Activated T-cell treated with anti-CD3 and anti-CD28 coated beads, Interleukin-2, amount 50 U/mL, for 4 hours (primary cell): ENCODE data around the gene RPUSD1. TPM values are rescaled to one million over a fixed set of nuclear protein-coding genes. Genes with fewer than 3 reads are reported as not detected.
"Not testable (repeated sequence)": the region's sequence is repeated elsewhere in the genome, so short reads cannot be mapped to it uniquely, and the experiment has no call there.

Source experiments
- ATAC-seq, 2 donors: fragments of 200-7000 bp; cut with Tn5 transposase; one replicate each; pipeline ENCODE4 v1.10.0; 2021
- DNase-seq: peaks from one replicate; pipeline ENCODE4 v3.0.0-alpha.2; 2020
- H3K27me3 Mint-ChIP-seq: one replicate; pipeline ENCODE4 v1.8.0; 2021; ENCODE audit warnings: low read depth, mixed read lengths
- H3K36me3 Mint-ChIP-seq: one replicate; pipeline ENCODE4 v1.8.0; 2022; ENCODE audit warnings: mixed read lengths; ENCODE audit not compliant: insufficient read depth
- H3K4me1 Mint-ChIP-seq: one replicate; pipeline ENCODE4 v1.8.0; 2021; ENCODE audit warnings: low read depth, mixed read lengths
- H3K4me3 Mint-ChIP-seq: one replicate; pipeline ENCODE4 v1.8.0; 2021; ENCODE audit warnings: mild to moderate bottlenecking, moderate library complexity, mixed read lengths
- H3K9me3 Mint-ChIP-seq: one replicate; pipeline ENCODE4 v1.8.0; 2021; ENCODE audit warnings: mixed read lengths
- total RNA-seq, 3 donors: library from RNA; stranded (reverse); gene quantifications; one replicate each; pipeline ENCODE4 v1.2.1, GENCODE V29; 2021

The RPUSD1 gene
- total RNA-seq, 3 donors from 2014 or later = 72.3 to 99.0 (median 75.1) TPM

DNA sequence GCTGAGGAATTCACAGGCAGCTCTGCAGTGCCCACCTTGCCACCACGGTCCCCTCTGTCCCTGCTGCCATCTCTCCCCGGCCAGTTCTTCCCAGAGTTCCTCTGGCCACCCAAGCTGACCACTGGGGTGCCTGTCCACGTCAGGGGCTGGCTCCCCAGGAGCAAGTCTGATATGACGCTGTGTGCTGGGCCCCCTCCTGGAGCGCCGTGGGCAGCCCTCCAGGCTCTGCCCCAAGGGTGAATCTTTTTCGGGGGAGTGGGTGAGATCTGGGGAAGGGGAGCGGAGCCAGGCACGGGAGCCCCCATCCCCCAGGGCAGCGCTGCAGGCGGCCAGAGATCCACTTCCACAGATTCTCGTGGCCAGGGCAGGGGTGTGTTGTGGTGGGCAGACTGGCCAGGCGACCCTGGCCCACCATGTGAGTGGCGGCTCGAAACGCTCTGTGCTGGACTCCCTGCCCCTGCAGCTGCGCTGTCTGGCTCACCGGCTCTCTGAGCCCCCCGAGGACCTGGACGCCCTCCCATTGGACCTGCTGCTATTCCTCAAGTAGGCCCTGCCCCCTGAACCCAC is 23.9 kb downstream of the RPUSD1 start:
- Mint-ChIP-seq H3K9me3 (no peaks in the 10 kb centered on the region), H3K4me1 (no peaks in the 10 kb centered on the region), H3K36me3 (no peaks in the 10 kb centered on the region), H3K4me3 (no peak overlapping the region), H3K27me3 (no peaks in the 10 kb centered on the region)
- ATAC-seq (no peak), DNase-seq (no peak)

DNA sequence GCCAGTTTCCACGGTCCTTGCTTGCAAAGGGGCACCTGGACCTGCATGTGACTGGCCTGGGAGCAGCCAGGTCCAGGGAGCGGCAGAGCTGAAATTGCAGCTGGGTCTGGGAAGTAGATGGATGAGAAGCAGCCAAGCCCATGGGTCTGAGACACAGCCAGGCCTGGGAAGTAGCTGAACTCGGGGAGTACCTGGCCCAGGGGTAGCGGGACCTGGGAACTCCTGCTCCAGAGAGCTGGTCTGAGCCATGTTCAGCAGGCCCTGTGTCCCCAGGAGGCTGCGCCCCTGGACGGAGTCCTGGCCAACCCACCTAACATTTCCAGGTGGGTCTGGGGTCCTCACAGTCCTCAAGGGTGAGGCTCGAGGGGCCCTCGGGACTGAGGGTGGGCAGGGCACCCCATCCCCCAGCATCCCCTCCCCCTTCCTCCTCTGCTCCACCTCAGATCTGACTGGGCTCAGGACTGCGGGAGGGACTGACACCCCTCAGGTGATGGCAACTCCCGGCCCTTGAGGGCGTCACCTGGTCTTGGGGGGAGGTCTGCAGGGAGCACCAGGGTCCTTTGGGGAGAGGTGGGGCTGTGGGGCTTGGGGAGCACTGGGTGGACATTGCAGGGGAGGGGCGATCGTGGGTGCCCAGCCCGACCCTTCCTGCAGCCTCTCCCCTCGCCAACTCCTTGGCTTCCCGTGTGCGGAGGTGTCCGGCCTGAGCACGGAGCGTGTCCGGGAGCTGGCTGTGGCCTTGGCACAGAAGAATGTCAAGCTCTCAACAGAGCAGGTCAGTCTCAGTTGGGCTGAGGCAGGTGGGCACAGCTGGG is 24.6 kb downstream of the RPUSD1 start:
- no peak for ATAC-seq
- no peaks in the 10 kb centered on the region for H3K27me3 Mint-ChIP-seq

DNA sequence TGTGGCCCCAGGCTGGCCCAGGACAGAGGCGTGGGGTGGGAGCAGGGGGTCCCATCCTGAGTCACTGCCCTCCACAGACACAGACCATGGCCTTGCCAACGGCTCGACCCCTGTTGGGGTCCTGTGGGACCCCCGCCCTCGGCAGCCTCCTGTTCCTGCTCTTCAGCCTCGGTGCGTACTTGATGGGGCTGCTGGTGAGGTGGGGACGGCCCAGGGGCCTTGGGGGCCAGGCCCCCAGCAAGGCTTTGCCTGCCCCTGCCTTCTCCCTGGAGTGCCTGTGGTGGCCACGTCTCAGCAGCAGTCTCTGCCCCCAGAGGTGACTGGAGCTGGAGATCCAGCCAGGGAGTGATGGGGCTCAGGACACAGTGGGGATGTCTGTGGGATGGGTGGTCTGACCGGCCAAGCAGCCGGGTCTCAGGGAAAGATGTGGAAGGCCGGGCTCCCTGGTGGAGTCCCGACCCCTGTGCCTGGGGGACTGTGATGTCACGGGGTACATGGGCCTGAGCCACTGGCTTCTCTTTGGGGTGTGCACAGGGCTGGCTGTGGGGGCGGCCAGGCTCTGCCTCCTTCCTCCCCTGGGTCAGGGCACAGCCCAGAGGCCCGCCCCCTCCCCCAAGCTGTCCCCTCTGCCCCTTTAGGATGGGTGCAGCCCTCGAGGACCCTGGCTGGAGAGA is 25.4 kb downstream of the RPUSD1 start:
- no peak for DNase-seq
- ATAC-seq = no peak
- H3K9me3 Mint-ChIP-seq = no peaks in the 10 kb centered on the region
- no peaks in the 10 kb centered on the region for H3K36me3 Mint-ChIP-seq
- no peak overlapping the region for H3K4me3 Mint-ChIP-seq
- H3K27me3 Mint-ChIP-seq = no peaks in the 10 kb centered on the region
- no peaks in the 10 kb centered on the region for H3K4me1 Mint-ChIP-seq

More for the DNA sequence above, 24.6 kb downstream of the RPUSD1 start:
- Mint-ChIP-seq H3K9me3 (no peaks in the 10 kb centered on the region), H3K36me3 (no peaks in the 10 kb centered on the region), H3K4me3 (no peak overlapping the region), H3K4me1 (no peaks in the 10 kb centered on the region)
- DNase-seq = no peak

DNA sequence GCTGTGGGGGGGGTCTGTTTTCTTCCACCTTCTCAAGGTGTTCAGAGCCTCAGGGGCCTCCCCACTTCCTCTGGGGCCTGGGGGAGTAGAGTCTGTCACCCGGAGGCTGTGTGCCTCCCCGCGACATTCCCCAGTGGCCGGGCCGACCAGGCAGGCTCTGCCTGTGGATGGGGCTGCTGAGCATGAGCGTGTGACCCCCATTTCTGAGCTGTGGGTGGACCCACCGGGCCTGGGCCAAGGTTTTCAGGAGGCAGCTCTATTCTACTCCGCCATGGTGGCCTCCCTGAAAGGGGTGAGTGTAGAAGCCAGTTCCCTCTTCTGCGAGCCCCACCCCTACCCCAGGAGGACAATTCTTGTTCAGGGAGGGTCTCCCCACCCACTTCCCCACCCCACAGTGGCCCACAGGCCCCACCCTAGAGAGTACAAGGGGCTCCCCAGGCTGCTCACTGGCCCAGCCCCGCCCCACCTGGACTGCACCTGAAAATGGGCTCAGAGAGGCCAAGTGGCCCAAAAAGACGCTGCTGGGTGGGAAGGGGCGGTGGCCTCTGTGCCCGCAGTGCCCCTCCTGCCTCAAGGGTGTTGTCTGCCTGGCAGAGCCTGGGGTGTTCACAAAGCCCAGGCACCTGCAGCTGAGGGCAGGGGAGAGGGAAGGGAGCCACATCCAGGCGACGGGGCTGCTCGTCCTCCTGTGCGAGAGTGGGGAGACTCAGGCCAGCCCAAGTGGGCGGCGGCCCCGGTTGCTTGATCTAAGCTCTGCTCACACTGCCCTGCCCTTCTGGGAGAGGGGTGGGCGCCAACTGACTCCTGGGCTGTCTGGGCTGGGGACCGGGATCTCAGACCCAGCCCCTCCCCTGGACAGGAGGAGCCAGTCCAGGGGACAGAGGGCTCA is 26.3 kb downstream of the RPUSD1 start:
- H3K4me1 Mint-ChIP-seq = no peaks in the 10 kb centered on the region
- no peak for ATAC-seq
- H3K27me3 Mint-ChIP-seq = peaks cover 2% of the 10 kb centered on the region
- DNase-seq = no peak
- H3K9me3 Mint-ChIP-seq = no peaks in the 10 kb centered on the region
- no peaks in the 10 kb centered on the region for H3K36me3 Mint-ChIP-seq
- no peak overlapping the region for H3K4me3 Mint-ChIP-seq

DNA sequence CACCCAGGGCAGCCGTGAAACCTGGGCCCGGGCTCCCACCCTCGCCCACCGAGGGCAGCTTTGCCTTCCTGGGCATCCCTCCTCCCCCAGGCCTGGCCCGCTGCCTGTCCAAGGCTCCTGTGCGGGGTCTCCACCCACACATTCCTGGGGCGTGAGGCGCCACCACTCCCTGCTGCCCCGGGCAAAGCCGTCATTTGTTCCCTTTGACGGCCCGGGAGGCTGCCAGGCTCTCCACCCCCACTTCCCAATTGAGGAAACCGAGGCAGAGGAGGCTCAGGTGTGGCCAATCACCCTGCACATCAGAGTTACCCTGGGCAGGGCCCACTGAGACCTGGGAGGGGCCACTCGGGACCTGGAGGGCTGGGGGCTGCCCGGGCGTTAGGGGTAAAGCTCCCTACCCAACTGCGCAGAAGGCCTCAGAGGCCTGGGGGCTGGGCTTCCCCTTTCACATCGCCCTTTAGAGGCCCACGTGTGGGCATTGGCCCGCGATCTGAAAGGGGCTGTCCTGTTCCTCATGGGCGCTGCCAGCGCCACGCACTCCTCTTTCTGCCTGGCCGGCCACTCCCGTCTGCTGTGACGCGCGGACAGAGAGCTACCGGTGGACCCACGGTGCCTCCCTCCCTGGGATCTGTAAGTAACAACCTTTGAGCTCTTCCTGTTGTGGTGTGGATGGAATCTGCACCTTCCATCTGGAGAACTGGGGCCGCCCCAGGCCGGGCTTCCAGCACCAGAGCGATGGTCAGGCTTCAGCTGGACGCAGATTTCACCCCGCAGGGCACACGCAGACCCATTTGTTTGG is 27.4 kb downstream of the RPUSD1 start, which contains the start of gene MSLN:
Gene MSLN (plus strand): TSS at position 190 of the 799 bp plus-strand sequence. CDS start 1,947 bp downstream, outside the sequence.
- DNase-seq = no peak
- ATAC-seq = no peak
- Mint-ChIP-seq H3K9me3 (no peaks in the 10 kb centered on the region), H3K36me3 (no peaks in the 10 kb centered on the region), H3K4me1 (no peaks in the 10 kb centered on the region), H3K27me3 (peaks cover 2% of the 10 kb centered on the region), H3K4me3 (no peak within 1 kb of the TSS)

DNA sequence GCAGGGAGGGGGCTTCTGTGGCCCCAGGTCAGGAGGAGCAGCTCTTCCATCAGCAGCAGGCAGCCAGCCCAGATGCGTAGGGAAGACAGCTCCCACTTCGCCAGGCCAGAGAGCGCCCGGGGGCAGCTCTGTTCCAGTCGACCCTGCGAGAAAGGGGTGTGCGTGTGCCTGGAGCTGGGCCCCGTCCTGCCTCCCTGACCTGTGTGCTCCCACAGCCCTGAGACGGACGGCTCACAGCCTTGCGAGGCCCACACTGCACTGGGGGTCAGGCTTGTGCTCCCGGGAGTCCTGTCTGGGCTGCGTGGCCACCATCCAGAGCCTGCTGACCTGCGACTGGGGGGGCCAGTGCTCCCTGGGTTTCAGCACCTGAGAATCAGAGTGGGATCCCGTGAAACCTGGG is 28.1 kb downstream of the RPUSD1 start:
- H3K4me1 Mint-ChIP-seq = no peaks in the 10 kb centered on the region
- no peak overlapping the region for H3K4me3 Mint-ChIP-seq
- H3K36me3 Mint-ChIP-seq = no peaks in the 10 kb centered on the region
- H3K27me3 Mint-ChIP-seq = peaks cover 2% of the 10 kb centered on the region
- DNase-seq (no peak), ATAC-seq (no peak)
- no peaks in the 10 kb centered on the region for H3K9me3 Mint-ChIP-seq

DNA sequence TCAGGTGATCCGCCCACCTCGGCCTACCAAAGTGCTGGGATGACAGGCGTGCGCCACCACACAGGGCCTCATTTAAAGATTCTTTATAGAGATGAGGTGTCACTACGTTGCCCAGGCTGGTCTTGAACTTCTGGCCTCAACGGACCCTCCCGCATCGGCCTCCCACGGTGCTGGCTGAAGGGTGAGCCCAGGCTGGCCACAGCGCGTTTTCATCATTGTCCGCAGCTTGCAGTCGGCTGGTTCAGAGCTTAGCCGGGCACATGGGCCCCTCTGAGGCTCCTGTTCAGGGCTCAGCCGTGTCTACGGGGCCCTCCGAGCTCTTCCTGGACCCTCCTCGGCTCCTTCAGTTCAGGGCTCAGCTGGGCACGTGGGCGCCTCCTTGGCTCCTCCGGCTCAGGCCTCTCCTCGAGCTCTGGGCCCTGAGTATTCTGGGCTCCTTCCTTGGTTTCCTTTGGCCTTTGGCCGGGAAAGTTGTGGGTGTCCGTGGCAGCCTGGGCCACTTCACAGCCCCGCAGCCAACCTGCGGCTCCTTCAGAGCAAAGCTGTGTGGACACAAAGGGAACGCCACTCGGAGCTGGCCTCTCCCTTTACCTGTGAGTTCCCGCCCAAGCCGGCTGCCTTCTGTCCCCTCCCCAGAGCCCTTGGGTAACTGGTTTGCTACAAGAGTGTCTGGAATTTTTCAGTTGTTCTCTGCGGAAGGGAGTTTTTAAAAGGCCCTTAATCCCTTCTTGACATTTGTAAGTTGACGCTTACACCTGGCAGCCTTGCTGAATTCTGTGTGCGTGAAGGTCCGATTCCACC is 28.9 kb downstream of the RPUSD1 start:
- Mint-ChIP-seq H3K9me3 (no peaks in the 10 kb centered on the region), H3K4me1 (no peaks in the 10 kb centered on the region), H3K36me3 (no peaks in the 10 kb centered on the region), H3K27me3 (peaks cover 2% of the 10 kb centered on the region), H3K4me3 (no peak overlapping the region)
- DNase-seq = no peak
- ATAC-seq = no peak

DNA sequence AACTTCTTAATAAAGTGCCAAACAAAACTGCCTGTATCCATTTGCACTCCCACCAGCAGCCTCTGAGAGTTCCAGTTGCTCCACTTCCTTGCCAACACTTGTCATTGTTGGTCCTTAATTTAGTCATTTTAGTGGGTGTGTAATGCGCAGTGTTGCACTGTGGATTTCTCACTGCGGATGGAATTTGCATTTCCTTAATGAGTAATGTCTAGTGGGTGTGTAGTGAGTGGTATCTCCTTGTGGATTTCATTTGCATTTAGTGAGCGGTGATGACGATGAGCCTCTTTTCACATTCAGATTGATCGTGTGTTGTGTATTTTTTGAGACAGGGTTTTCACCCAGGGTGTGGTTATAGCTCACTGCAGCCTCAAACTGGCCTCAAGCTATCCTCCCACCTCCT is 31.8 kb downstream of the RPUSD1 start:
- Mint-ChIP-seq H3K4me3 (no peak overlapping the region), H3K9me3 (no peaks in the 10 kb centered on the region), H3K27me3 (peaks cover 2% of the 10 kb centered on the region), H3K4me1 (no peaks in the 10 kb centered on the region), H3K36me3 (no peaks in the 10 kb centered on the region)
- ATAC-seq = peak; percentile 37 to 43
- no peak for DNase-seq

DNA sequence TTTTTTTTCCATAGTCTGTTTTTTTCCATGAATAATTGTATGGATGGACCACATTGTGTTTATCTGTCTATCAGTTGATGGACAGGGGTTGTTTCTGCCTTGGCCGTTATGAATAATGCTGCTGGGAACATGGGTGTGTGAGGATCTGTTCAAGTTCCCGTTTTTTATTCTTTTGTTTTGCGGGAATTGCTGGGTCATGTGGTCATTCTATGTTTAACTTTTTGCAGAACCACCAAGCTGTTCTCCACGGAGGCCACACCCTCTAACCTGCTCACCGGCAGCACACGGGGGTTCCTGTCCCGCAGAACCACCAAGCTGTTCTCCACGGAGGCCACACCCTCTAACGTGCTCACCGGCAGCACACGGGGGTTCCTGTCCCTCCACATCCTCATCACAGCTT is 33.5 kb downstream of the RPUSD1 start:
- ATAC-seq (no peak), DNase-seq (no peak)
- Mint-ChIP-seq H3K4me1 (no peaks in the 10 kb centered on the region), H3K9me3 (no peaks in the 10 kb centered on the region), H3K27me3 (peaks cover 2% of the 10 kb centered on the region), H3K4me3 (no peak overlapping the region), H3K36me3 (no peaks in the 10 kb centered on the region)

DNA sequence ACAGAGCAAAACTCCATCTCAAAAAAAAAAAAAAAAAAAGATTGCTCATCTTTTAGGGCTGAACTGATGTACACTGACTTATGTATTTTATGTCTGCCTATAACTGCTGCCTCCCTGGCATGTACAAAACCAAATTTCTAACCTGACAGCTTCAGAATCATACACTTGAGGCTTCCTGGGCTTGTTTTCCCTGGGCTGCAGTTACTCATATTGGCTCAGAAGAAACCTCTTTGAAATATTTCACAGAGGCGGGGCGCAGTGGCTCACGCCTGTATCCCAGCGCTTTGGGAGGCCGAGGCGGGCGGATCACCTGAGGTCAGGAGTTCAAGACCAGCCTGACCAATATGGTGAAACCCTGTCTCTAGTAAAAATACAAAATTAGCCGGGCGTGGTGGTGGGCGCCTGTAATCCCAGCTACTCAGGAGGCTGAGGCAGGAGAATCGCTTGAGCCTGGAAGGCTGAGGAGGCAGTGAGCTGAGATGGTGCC is 34.0 kb downstream of the RPUSD1 start:
- not testable (repeated sequence) for H3K36me3 Mint-ChIP-seq

DNA sequence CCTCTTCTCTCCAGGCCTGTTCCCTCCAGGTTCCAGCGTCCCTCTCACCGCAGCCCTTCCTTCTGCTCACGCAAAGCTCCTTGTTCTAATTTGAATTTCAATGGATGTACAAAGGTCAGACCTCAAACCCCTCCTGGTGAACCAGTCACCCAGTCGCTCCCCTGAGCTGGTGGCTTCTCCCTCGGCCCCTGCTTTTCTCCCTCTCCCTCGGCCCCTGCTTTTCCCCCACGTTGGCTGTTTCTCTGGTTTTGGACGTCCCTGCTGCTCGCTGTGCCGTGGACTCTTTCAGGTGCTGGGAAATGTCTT is 36.2 kb downstream of the RPUSD1 start:
- H3K27me3 Mint-ChIP-seq = no peaks in the 10 kb centered on the region
- no peak overlapping the region for H3K4me3 Mint-ChIP-seq
- no peak for DNase-seq
- no peak for ATAC-seq
- H3K9me3 Mint-ChIP-seq = no peaks in the 10 kb centered on the region
- no peaks in the 10 kb centered on the region for H3K4me1 Mint-ChIP-seq
- H3K36me3 Mint-ChIP-seq = no peaks in the 10 kb centered on the region

More for the DNA sequence above, 34.0 kb downstream of the RPUSD1 start:
- not testable (repeated sequence) for H3K4me3 Mint-ChIP-seq, H3K27me3 Mint-ChIP-seq, H3K4me1 Mint-ChIP-seq, ATAC-seq, H3K9me3 Mint-ChIP-seq, DNase-seq

DNA sequence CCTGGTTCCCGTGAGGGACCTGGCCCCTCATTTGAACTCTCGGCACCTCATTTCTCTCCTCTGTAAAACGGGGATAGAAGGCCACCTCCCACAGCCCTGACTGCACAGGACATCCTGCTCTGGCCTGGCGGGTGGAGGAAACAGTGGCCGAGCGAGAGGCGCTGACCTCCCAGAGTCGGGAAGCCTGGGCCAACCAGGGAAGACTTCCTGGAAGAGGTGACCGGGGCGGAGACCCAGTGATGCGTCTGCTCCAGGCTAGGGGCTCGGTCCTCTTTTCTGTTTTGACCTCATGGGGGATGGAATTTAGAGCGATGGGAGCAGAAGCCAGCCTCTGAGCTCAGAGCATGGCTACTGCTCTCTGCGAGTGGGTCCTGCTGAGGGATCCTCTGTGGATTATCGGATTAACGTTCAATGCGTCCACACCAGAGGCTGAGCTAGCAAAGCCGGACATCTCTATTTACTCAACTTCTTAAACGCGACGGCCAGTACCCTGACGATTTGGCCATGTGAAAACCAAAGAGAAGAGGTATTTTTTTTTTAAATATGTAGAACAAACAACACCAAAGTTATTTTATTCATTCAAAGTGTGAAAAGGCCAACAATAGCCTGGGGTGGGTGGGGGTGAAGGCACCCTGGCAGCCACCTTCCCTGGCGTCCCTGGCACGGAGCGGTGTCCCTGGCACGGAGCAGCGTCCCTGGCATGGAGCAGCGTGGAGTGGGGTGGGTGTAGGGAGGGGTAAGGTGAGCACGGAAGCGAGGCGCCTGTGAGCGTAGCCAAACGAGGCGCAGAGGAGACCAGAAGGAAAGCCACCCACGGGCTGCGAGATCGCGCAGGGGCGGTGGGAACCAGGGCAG is 36.8 kb downstream of the RPUSD1 start:
- Mint-ChIP-seq H3K4me1 (no peaks in the 10 kb centered on the region), H3K36me3 (no peaks in the 10 kb centered on the region), H3K9me3 (no peaks in the 10 kb centered on the region), H3K4me3 (no peak overlapping the region), H3K27me3 (no peaks in the 10 kb centered on the region)
- DNase-seq = no peak
- ATAC-seq = no peak
